Mesendoderm (in vitro differentiated cells): ENCODE data around the gene SCAP. TPM values are rescaled to one million over a fixed set of nuclear protein-coding genes. Genes with fewer than 3 reads are reported as not detected.

Source experiments
- DNase-seq: peaks from one replicate; pipeline ENCODE4 v3.0.0; 2013
- H2AK5ac ChIP-seq: 2 replicates; pipeline ENCODE4 v1.6.1; 2013; ENCODE audit warnings: low read length, inconsistent platforms
- H2BK120ac ChIP-seq: 2 replicates; pipeline ENCODE4 v1.6.1; 2013; ENCODE audit warnings: low read depth, mild to moderate bottlenecking, low read length, moderate library complexity, mixed read lengths
- H2BK15ac ChIP-seq: replicated peaks from 2 replicates; pipeline ENCODE4 v1.6.1; 2013; ENCODE audit warnings: low read depth, mild to moderate bottlenecking, moderate library complexity
- H2BK5ac ChIP-seq: 2 replicates; pipeline ENCODE4 v1.6.1; 2013; ENCODE audit warnings: low read length, inconsistent platforms
- H3K18ac ChIP-seq: 2 replicates; pipeline ENCODE4 v1.6.1; 2013; ENCODE audit warnings: mild to moderate bottlenecking, low read length, mixed read lengths
- H3K23ac ChIP-seq: one replicate; pipeline ENCODE4 v1.6.1; 2013; ENCODE audit warnings: low read length
- H3K27ac ChIP-seq: 2 replicates; pipeline ENCODE4 v1.5.1; 2013; ENCODE audit warnings: low read depth, mild to moderate bottlenecking, inconsistent platforms, low read length, moderate library complexity
- H3K27me3 ChIP-seq: 2 replicates; pipeline ENCODE4 v1.6.1; 2013; ENCODE audit warnings: low read length, control low read depth, mild to moderate bottlenecking, inconsistent platforms; ENCODE audit not compliant: insufficient read depth, poor library complexity
- H3K36me3 ChIP-seq: 2 replicates; pipeline ENCODE4 v1.6.1; 2013; ENCODE audit warnings: low read length, inconsistent platforms; ENCODE audit not compliant: control insufficient read depth, insufficient read depth
- H3K4ac ChIP-seq: one replicate; pipeline ENCODE4 v1.6.1; 2013; ENCODE audit warnings: low read depth, mild to moderate bottlenecking, low read length, moderate library complexity
- H3K4me1 ChIP-seq: 2 replicates; pipeline ENCODE4 v1.6.1; 2013; ENCODE audit warnings: low read depth, low read length, inconsistent platforms; ENCODE audit not compliant: control insufficient read depth
- H3K4me2 ChIP-seq: 2 replicates; pipeline ENCODE4 v1.6.1; 2013; ENCODE audit warnings: low read length
- H3K4me3 ChIP-seq: 2 replicates; pipeline ENCODE4 v1.5.1; 2013; ENCODE audit warnings: mild to moderate bottlenecking, low read length
- H3K56ac ChIP-seq: one replicate; pipeline ENCODE4 v1.6.1; 2013; ENCODE audit warnings: low read length
- H3K79me1 ChIP-seq: 2 replicates; pipeline ENCODE4 v1.6.1; 2013; ENCODE audit warnings: low read length, inconsistent platforms
- H3K79me2 ChIP-seq: 2 replicates; pipeline ENCODE4 v1.6.1; 2013; ENCODE audit warnings: mild to moderate bottlenecking, low read length; ENCODE audit not compliant: control insufficient read depth, insufficient read depth
- H3K9ac ChIP-seq: 2 replicates; pipeline ENCODE4 v1.6.1; 2013; ENCODE audit warnings: low read length, inconsistent platforms
- H4K5ac ChIP-seq: one replicate; pipeline ENCODE4 v1.6.1; 2013; ENCODE audit warnings: low read length
- H4K8ac ChIP-seq: one replicate; pipeline ENCODE4 v1.6.1; 2013; ENCODE audit warnings: low read depth, mild to moderate bottlenecking, control low read depth, low read length, moderate library complexity
- WGBS: extraction: QIAGEN DNeasy Blood & Tissue Kit; methylation state at CpG from one replicate; pipeline ENCODE4 v1.1.7; 2013; ENCODE audit warnings: low lambda C conversion rate, missing lambda C conversion rate; ENCODE audit not compliant: insufficient coverage; ENCODE audit errors: extremely low coverage; 5-methylcytosine and 5-hydroxymethylcytosine counted together
- small RNA-seq: library from polyadenylated mRNA; stranded (forward); fragments of <200 nt; extraction: miRNeasy Mini kit (QIAGEN cat#:217004); gene quantifications from one replicate; pipeline ENCODE3, GENCODE V24; 2013; ENCODE audit not compliant: insufficient read depth

The SCAP gene

DNA sequence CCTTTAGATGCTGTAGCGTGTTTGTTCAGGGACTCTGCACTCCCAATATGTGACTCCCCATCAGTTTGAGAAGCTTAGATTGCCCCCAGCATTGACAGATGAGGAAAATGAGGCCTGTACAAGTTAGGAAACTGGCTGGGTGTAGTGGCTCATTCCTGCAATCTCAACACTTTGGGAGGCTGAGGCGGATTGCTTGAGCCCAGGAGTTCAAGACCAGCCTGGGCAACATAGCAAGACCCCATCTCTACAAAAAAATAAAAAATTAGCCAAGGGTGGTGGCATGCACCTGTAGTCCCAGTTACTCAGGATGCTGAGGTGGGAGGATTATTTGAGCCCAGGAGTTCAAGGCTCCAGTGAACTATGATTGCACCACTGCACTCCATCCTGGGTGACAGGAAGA is 108.9 kb downstream of the SCAP start:
- Histone ChIP-seq H3K56ac (no peak overlapping the region), H2BK120ac (no peak overlapping the region), H3K36me3 (no peaks in the 10 kb centered on the region), H2BK15ac (no peak overlapping the region), H3K18ac (no peak overlapping the region), H2AK5ac (no peak overlapping the region), H3K79me2 (no peaks in the 10 kb centered on the region), H3K4me1 (no peaks in the 10 kb centered on the region), H3K27me3 (no peaks in the 10 kb centered on the region), H3K9ac (no peak overlapping the region), H3K23ac (no peak overlapping the region), H3K79me1 (no peaks in the 10 kb centered on the region), H3K4me3 (no peak overlapping the region), H3K4me2 (no peak overlapping the region), H3K4ac (no peak overlapping the region), H4K8ac (no peak overlapping the region), H4K5ac (no peak overlapping the region), H3K27ac (no peak overlapping the region), H2BK5ac (no peak overlapping the region)
- no CpG with 5 or more reads among the region's 2 CpGs for WGBS
- DNase-seq: no peak

- no peak overlapping the region for H3K23ac ChIP-seq
- H3K27ac ChIP-seq: no peak overlapping the region
- no CpG with 5 or more reads among the region's 11 CpGs for WGBS
These were observed 110.3 kb downstream of the SCAP start for GRCh38 chr3:47365213-47366153.

More at GRCh38 chr3:47365213-47366153, 110.3 kb downstream of the SCAP start:
- Histone ChIP-seq H3K27me3 (no peaks in the 10 kb centered on the region), H3K4me3 (no peak overlapping the region), H2BK15ac (no peak overlapping the region), H3K9ac (no peak overlapping the region), H4K5ac (no peak overlapping the region), H4K8ac (no peak overlapping the region), H3K4ac (no peak overlapping the region), H3K56ac (no peak overlapping the region), H3K79me2 (no peaks in the 10 kb centered on the region), H3K4me1 (no peaks in the 10 kb centered on the region), H3K18ac (no peak overlapping the region), H2BK120ac (no peak overlapping the region), H3K79me1 (no peaks in the 10 kb centered on the region), H3K36me3 (no peaks in the 10 kb centered on the region), H2BK5ac (no peak overlapping the region), H2AK5ac (no peak overlapping the region), H3K4me2 (no peak overlapping the region)
- no peak for DNase-seq

Small RNA genes within 50 kb of the gene (small RNA-seq; reads per million reads assigned to genes)
- not detected for gene AC099778.2
